GM10266 (cell line): ENCODE data around the gene SPATA2.

Experiments
- DNase-seq: peaks from one replicate; pipeline ENCODE4 v3.0.0; 2012; ENCODE audit errors: extremely low spot score
- TF ChIP-seq, protein P1 (sequence below): IDR thresholded peaks from 2 replicates; pipeline ENCODE4 v1.5.1; 2012; ENCODE audit warnings: mild to moderate bottlenecking, low read depth; ENCODE audit not compliant: control insufficient read depth, insufficient read depth; ENCODE audit errors: missing control alignments

Gene SPATA2

DNA sequence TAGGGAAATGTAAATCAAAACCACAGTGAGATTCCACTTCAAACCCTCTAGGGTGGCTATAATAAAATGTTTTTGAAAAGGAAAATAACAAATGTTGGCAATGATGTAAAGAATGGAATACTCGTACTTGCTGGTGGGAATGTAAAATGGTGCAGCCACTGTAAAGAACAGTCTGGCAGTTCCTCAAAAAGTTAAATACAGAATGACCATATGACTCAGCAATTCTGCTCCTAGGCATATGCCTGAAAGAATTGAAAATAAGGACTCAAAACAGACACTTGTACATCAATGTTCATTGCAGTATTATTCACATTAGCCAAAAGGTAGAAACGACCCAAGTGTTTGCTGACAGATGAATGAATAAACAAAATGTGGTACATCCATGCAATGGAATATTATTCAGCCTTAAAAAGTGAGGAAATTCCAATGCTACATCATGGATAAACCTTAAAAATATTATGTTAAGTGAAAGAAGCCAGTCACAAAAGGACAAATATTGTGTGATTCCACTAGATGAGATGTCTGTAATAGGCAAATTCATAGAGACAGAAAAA, 10.6 kb upstream of the SPATA2 start:
- DNase-seq = no peak
- TF ChIP-seq, protein P1, sequence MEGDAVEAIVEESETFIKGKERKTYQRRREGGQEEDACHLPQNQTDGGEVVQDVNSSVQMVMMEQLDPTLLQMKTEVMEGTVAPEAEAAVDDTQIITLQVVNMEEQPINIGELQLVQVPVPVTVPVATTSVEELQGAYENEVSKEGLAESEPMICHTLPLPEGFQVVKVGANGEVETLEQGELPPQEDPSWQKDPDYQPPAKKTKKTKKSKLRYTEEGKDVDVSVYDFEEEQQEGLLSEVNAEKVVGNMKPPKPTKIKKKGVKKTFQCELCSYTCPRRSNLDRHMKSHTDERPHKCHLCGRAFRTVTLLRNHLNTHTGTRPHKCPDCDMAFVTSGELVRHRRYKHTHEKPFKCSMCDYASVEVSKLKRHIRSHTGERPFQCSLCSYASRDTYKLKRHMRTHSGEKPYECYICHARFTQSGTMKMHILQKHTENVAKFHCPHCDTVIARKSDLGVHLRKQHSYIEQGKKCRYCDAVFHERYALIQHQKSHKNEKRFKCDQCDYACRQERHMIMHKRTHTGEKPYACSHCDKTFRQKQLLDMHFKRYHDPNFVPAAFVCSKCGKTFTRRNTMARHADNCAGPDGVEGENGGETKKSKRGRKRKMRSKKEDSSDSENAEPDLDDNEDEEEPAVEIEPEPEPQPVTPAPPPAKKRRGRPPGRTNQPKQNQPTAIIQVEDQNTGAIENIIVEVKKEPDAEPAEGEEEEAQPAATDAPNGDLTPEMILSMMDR = no peak

DNA sequence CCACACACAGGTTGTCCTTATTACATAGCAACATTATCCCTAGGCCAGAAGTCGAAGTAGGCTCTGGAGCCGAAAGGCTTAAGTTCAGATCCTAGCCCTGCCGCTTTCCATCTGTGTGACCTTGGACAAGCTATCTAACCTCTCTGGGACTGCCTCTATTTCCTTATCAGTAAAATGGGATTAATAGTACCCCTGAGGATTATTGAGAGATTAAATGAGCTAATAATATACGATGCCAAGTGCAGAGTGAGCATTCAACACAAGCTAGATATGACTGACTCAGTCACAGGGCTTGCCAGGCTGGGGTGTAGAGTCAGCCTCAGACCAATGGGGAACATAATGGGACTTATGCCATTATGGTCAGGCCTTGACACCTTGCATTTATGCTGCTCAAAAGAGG, 8.9 kb upstream of the SPATA2 start:
- DNase-seq = no peak
- TF ChIP-seq, protein P1 = no peak

DNA sequence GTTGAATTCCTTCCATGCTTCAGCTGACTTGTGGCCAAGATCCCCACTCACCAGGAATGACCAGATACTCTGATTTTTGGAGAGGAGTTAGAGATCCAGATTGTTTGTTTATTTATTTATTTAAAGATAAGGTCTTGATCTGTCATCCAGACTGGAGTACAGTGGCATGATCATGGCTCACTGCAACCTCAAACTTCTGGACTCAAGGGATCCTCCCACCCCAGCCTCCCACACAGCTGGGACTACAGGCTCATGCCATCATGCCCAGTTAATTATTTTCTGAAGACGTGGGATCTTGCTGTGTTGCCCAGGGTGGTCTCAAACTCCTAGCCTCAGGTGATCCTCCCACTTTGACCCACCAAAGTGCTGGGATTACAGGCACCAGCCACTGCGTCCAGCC, 4.1 kb upstream of the SPATA2 start:
- TF ChIP-seq, protein P1 = no peak
- no peak for DNase-seq

DNA sequence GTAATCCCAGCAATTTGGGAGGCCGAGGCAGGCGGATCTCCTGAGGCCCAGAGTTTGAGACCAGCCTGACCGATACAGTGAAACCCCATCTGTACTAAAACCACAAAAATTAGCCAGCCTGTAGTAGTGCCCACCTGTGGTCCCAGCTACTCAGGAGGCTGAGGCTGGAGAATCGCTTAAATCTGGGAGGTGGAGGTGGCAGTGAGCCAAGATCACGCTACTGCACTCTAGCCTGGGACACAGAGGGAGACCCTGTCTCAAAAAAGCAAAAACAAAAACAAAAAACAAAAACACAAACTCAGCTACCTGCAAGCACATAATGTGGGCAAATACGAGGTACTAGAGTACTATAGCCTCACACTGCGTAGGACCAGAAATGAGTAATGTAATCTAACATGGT, 3.7 kb upstream of the SPATA2 start:
- TF ChIP-seq, protein P1 = no peak
- DNase-seq = no peak

DNA sequence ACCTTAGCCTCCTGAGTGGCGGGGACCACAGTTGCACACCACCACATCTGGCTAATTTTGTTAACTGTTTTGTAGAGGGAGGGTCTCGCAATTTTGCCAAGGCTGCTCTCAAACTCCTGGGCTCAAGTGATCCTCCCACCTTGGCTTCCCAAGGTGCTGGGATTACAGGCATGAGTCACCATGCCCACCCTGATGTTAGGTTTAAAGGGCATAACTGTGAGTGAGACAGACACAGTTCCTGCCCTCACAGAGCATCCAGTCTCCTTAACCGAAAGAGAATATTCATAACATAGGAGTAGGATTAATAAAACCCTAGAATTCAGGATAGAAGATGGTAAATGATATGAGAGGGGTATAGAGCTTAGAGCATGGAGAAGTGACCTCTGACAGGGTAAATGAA, 3.1 kb upstream of the SPATA2 start:
- no peak for DNase-seq
- TF ChIP-seq, protein P1 = no peak

DNA sequence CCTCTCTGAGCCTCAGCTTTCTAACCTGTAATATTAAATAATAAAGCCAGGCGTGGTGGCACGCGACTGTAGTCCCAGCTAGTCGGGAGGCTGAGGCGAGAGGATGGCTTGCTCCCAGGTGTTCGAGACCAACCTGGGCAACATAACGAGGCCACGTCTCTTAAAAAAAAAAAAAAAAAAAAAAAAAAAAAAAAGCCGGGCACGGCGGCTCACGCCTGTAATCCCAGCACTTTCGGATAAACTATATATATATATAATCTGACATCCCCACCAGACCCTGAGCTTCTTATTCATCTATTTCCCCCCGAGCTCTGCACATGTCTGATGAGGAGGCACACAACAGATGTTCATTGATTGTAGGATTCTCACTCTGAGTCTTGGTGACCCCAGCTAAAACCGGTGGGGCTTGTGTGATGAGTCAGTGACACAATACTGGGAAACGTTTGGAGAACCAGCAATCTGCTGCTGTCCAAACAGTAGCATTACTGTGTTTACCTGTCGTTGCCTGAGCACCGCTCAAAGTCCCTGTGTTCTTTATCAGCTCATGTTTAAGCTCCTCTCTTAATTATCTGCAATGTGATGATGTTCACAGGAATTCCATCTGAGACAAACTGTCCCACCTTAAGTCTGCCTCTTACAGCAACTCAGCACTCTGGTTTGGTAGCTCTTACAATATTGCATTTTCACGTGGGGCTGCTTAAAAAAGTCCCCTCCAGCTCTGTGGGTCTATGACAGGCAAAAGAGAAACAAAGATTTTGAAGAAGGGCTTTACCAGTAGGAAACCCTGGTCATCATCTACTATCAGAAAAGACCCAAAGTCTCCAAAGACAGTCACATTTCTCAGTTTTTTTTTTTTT, 1.0 kb upstream of the SPATA2 start:
- no peak for DNase-seq
- TF ChIP-seq, protein P1 = no peak

DNA sequence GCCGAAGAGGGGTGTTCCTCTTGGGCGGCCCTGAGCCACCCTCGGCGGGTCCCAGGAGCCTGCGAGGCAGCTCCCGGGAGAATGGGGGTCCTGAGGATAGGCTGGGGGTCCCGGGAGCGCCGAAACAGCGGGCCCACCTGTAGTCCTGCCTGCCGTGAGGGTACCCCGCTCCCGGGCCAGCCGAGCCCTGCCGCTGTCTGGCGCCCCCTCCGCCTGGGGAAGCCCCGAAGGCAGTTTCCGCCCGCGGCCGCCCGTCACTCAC, 280 bp downstream of the SPATA2 start:
- no peak for DNase-seq
- TF ChIP-seq, protein P1 = no peak
